ENCODE data around the gene CD320. TPM values are rescaled to one million over a fixed set of nuclear protein-coding genes. Genes with fewer than 3 reads are reported as not detected.

CD320 gene
- total and polyA plus RNA-seq, 2 of the 8 experiments (the other 6 are each of a cell fraction or from before 2014, with no cell fraction given): 80.4 to 157 TPM

DNA sequence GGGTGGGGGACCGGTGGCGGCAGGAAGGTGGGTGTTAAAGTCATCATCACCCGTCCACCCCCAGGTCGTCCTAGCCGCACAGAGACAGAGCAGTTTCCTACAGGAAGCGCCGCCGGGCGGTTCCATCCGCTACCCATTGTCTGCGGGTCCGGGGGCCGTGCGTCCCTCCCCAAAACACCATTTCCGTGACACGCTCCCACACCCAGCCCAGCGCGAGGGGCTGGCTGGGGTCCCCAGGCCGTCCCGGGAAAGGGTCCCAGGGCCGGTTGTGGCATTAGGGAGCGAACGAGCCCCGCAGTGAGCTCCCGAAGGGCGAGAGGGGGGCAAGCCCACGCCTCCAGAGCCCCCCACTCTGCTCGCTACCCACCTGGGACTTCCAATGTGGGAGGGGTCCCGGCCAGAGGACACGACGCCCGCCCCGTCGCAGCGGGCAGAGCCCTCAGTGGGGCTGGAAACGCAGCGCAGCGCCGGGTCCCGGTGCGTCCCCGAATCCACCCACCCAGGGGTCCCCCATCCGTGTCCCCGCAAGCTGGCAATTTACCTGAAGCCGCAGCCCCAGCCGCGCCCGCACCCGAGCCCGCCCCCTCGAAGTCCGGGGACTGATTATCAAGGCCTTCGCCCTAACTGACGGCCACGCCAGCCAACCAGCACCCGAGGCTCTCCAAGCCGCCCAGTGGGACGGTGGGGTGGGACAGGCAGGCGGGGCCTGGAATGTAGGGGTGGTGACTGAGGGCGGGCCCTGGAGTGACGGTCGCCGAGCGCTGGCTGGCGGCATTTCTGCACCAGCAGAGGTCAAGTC is 34.7 kb upstream of the CD320 start, which contains the start of gene KANK3:
Gene KANK3 (minus strand): TSS at position 579 of the 799 bp plus-strand sequence. CDS start 5,434 bp downstream, outside the sequence.
- Histone ChIP-seq H3K9ac (replicated peaks in 1 of 4; ENCODE audit: extremely low read depth in 1 of 4, low read depth in 3 of 4, low read length in 3 of 4) (0 out of 7 replicates have a peak within 1 kb of the TSS, but pooled peaks of 2 of the 4 experiments have one; percentile 0 to 14), H3K4ac (replicated peaks; ENCODE audit: insufficient read length, low read depth, low read length) (no peak within 1 kb of the TSS), H4K8ac (ENCODE audit: extremely low read depth, insufficient read depth, low read length) (no peak within 1 kb of the TSS), H3K4me3 (ENCODE audit: extremely low read depth in 1 of 4, insufficient read depth in 2 of 4, low read depth in 3 of 4, low read length in 4 of 4) (peak within 1 kb of the TSS; percentile 50 to 71 (median 56)), H2BK15ac (ENCODE audit: low read length) (no peak within 1 kb of the TSS), H3K27me3 (replicated peaks in 1 of 4; ENCODE audit: control insufficient read depth in 3 of 4, extremely low read depth in 1 of 4, insufficient read depth in 3 of 4, low read length in 3 of 4) (peaks cover 0 to 9% (median 7%) of the 10 kb centered on the region in 4 experiments; a peak in 3 of 7 replicates), H3K79me2 (ENCODE audit: control insufficient read depth in 1 of 2, insufficient read depth in 2 of 2, low read length in 2 of 2) (no peaks in the 10 kb centered on the region), H3K14ac (ENCODE audit: insufficient read length) (no peak within 1 kb of the TSS), H3K23me2 (ENCODE audit: low read depth, low read length) (peaks cover 5% of the 10 kb centered on the region; the same call in 1 of the 2 replicates), H3K4me1 (replicated peaks in 1 of 4; ENCODE audit: control insufficient read depth in 3 of 4, insufficient read depth in 4 of 4, low read length in 3 of 4) (peaks cover 0 to 9% (median 3%) of the 10 kb centered on the region in 4 experiments; a peak in 4 of 7 replicates), H3K23ac (ENCODE audit: insufficient read length) (no peak within 1 kb of the TSS), H2BK12ac (ENCODE audit: low read depth, low read length) (no peak within 1 kb of the TSS), H2BK120ac (replicated peaks; ENCODE audit: low read depth, low read length) (no peak within 1 kb of the TSS), H3K4me2 (ENCODE audit: insufficient read depth in 1 of 2, low read depth in 2 of 2, low read length in 2 of 2) (peak within 1 kb of the TSS; percentile 48 to 80), H2AFZ (ENCODE audit: low read length) (peak within 1 kb of the TSS; percentile 17; the same call in 1 of the 2 replicates), H3K56ac (replicated peaks; ENCODE audit: insufficient read length, low read depth, low read length) (no peak within 1 kb of the TSS), H4K91ac (replicated peaks; ENCODE audit: insufficient read length, low read length) (no peak within 1 kb of the TSS), H2BK20ac (ENCODE audit: low read length) (no peak within 1 kb of the TSS), H4K20me1 (replicated peaks in 1 of 2; ENCODE audit: control insufficient read depth in 1 of 2, insufficient read depth in 2 of 2, low read length in 2 of 2) (peaks cover 0 to 2% of the 10 kb centered on the region in 2 experiments), H4K5ac (ENCODE audit: insufficient read length, low read depth, low read length) (no peak within 1 kb of the TSS), H2BK5ac (ENCODE audit: low read depth, low read length) (no peak within 1 kb of the TSS), H3K18ac (ENCODE audit: extremely low read depth, low read length) (peak within 1 kb of the TSS; percentile 48; the same call in 1 of the 2 replicates), H3K79me1 (ENCODE audit: low read depth, low read length) (no peaks in the 10 kb centered on the region), H3K36me3 (ENCODE audit: control insufficient read depth in 2 of 4, insufficient read depth in 4 of 4, low read length in 3 of 4) (no peaks in the 10 kb centered on the region), H3K9me3 (ENCODE audit: insufficient read depth in 2 of 2, low read depth in 1 of 2, low read length in 1 of 2) (no peaks in the 10 kb centered on the region), H3K27ac (ENCODE audit: low read depth, low read length) (no peak within 1 kb of the TSS), H2AK5ac (ENCODE audit: low read depth, low read length) (no peak within 1 kb of the TSS)
- peak; percentile 95 to 99 for DNase-seq (ENCODE audit: low read depth in 1 of 2, low spot score in 2 of 2)
- ChIA-PET POLR2A (ENCODE audit: partially characterized antibody) (interaction anchor here (0.6 to 27.1 kb wide), 14 partner anchors 9 to 171 kb away, joined by 3 to 583 read pairs (median 4); partner anchors contain the start of genes CD320, NDUFA7, RAB11B and RPS28), CTCF (ENCODE audit: partially characterized antibody) (interaction anchor here (0.7 to 8.2 kb wide), 8 partner anchors 11 to 163 kb away, joined by 3 to 68 read pairs (median 3); no protein-coding TSS in a partner anchor)
- 13% methylated on average over 43 of the region's 65 CpGs; no CpG with 5 or more reads in 1 of the 2 experiments for WGBS, 2 experiments (ENCODE audit: extremely low coverage in 1 of 2, insufficient coverage in 1 of 2, insufficient read length in 1 of 2, insufficient replicate concordance in 2 of 2, low coverage in 1 of 2, low lambda C conversion rate in 2 of 2, missing lambda C conversion rate in 1 of 2)
- no peak for FAIRE-seq
- TF ChIP-seq CTBP2 (IDR thresholded peaks at IDR 0.05; ENCODE audit: borderline replicate concordance, insufficient read depth, insufficient read length, low read length) (no peak), SP2 (IDR thresholded peaks at IDR 0.05; ENCODE audit: low read length) (peak; percentile 67), KDM4A (IDR thresholded peaks at IDR 0.05; ENCODE audit: low read depth, low read length, severe bottlenecking) (peak; percentile 97), SP1 (IDR thresholded peaks at IDR 0.05; ENCODE audit: low read depth, low read length) (peak; percentile 97), PHF8 (conservative IDR thresholded peaks at IDR 0.05; ENCODE audit: low read depth, low read length) (peak; percentile 49; the same call in 1 of the 2 replicates), CHD2 (IDR thresholded peaks at IDR 0.05; ENCODE audit: low read length) (peak; percentile 87), NRF1 (IDR thresholded peaks at IDR 0.05; ENCODE audit: low read depth, low read length) (no peak), TEAD4 (IDR thresholded peaks at IDR 0.05; ENCODE audit: low read depth, low read length) (peak; percentile 96), BACH1 (IDR thresholded peaks at IDR 0.05; ENCODE audit: low read length) (0 out of 2 replicates have a peak, but pooled peaks have one; percentile 3), SIRT6 (IDR thresholded peaks at IDR 0.05; ENCODE audit: low read length) (no peak), TAF1 (IDR thresholded peaks at IDR 0.05; ENCODE audit: low read depth, low read length) (no peak), SP4 (IDR thresholded peaks at IDR 0.05; ENCODE audit: low read length) (no peak), CREB1 (IDR thresholded peaks at IDR 0.05) (peak; percentile 50)

All from H1 (cell line).